Keratinocyte (primary cell): ENCODE results near the gene IRF8. TPM values are rescaled to one million over a fixed set of nuclear protein-coding genes. Genes with fewer than 3 reads are reported as not detected.

Source experiments
- DNase-seq: peaks from one replicate; pipeline ENCODE4 v3.0.0-alpha.2; 2011; ENCODE audit warnings: low read depth, missing footprints, low spot score
- FAIRE-seq: peaks from 2 replicates; lab custom pipeline; 2011; peaks lifted over from hg19 to GRCh38; lab: Jason Lieb, UNC
- H2AFZ ChIP-seq: 2 replicates; pipeline ENCODE4 v1.6.0; 2012; ENCODE audit warnings: low read length, control low read depth, inconsistent platforms; ENCODE audit not compliant: control insufficient read depth
- H3K27ac ChIP-seq: 2 replicates; pipeline ENCODE4 v1.5.1; 2011; ENCODE audit warnings: low read length; ENCODE audit not compliant: control insufficient read depth, insufficient read depth
- H3K27me3 ChIP-seq: 3 replicates; pipeline ENCODE4 v1.6.0; 2011; ENCODE audit warnings: low read length; ENCODE audit not compliant: control insufficient read depth, insufficient read depth; ENCODE audit errors: extremely low read depth
- H3K36me3 ChIP-seq, 2 experiments: 2 replicates in 1 of 2; 3 replicates in 1 of 2; pipeline ENCODE4 v1.5.1; 2011; ENCODE audit warnings: low read length in 2 of 2, mild to moderate bottlenecking in 1 of 2; ENCODE audit not compliant: control insufficient read depth in 2 of 2, insufficient read depth in 2 of 2; ENCODE audit errors: extremely low read depth in 1 of 2
- H3K4me1 ChIP-seq: 3 replicates; pipeline ENCODE4 v1.5.1; 2011; ENCODE audit warnings: low read length; ENCODE audit not compliant: control insufficient read depth, insufficient read depth; ENCODE audit errors: extremely low read depth
- H3K4me2 ChIP-seq: 3 replicates; pipeline ENCODE4 v1.6.0; 2011; ENCODE audit warnings: low read depth, low read length; ENCODE audit not compliant: control insufficient read depth, insufficient read depth; ENCODE audit errors: extremely low read depth
- H3K4me3 ChIP-seq, 3 experiments: fragments of 200-600 bp in 1 of 3; sonication (generic) in 1 of 3; 2 replicates in 2 of 3; 3 replicates in 1 of 3; pipeline ENCODE4 v1.5.1; 2011 to 2016; ENCODE audit warnings: low read length in 3 of 3, mild to moderate bottlenecking in 3 of 3, control low read depth in 2 of 3, inconsistent platforms in 1 of 3, low read depth in 1 of 3, mixed read lengths in 1 of 3, mixed run types in 1 of 3, moderate library complexity in 1 of 3; ENCODE audit not compliant: control insufficient read depth in 2 of 3, insufficient read depth in 2 of 3; ENCODE audit errors: extremely low read depth in 1 of 3
- H3K79me2 ChIP-seq: 2 replicates; pipeline ENCODE4 v1.6.0; 2012; ENCODE audit warnings: low read length; ENCODE audit not compliant: control insufficient read depth, insufficient read depth
- H3K9ac ChIP-seq: 3 replicates; pipeline ENCODE4 v1.6.0; 2011; ENCODE audit warnings: low read length; ENCODE audit not compliant: control insufficient read depth, insufficient read depth; ENCODE audit errors: extremely low read depth
- H3K9me1 ChIP-seq: 3 replicates; pipeline ENCODE4 v1.6.0; 2011; ENCODE audit warnings: low read length; ENCODE audit not compliant: control insufficient read depth, insufficient read depth; ENCODE audit errors: extremely low read depth
- H3K9me3 ChIP-seq: 2 replicates; pipeline ENCODE4 v1.5.1; 2012; ENCODE audit warnings: low read depth, low read length; ENCODE audit not compliant: control insufficient read depth
- H4K20me1 ChIP-seq: 3 replicates; pipeline ENCODE4 v1.6.0; 2011; ENCODE audit warnings: low read length; ENCODE audit not compliant: control insufficient read depth, insufficient read depth; ENCODE audit errors: extremely low read depth
- CTCF ChIP-seq, 3 experiments: IDR thresholded peaks in 1 of 3; conservative IDR thresholded peaks in 1 of 3; optimal IDR thresholded peaks in 1 of 3; 2 replicates in 2 of 3; 3 replicates in 1 of 3; pipeline versions ENCODE3 to v1.5.1; 2011; ENCODE audit warnings: low read length in 3 of 3, mild to moderate bottlenecking in 3 of 3, moderate library complexity in 2 of 3, control low read depth in 1 of 3, inconsistent platforms in 1 of 3; ENCODE audit not compliant: insufficient read depth in 2 of 3; ENCODE audit errors: extremely low read depth in 1 of 3
- EZH2 ChIP-seq: IDR thresholded peaks from one replicate; pipeline ENCODE4 v1.6.1; 2012; ENCODE audit warnings: inconsistent platforms, mild to moderate bottlenecking, low read length, moderate library complexity
- dilution Hi-C: fragments of 300-500 bp; cut with MboI; formaldehyde crosslinking; loops from one replicate; pipeline ENCODE4 v1.7.0; 2020; ENCODE audit warnings: low sequenced_read_pairs; ENCODE audit not compliant: extremely low pct_ligation_motif_present
- polyA plus RNA-seq, 5 experiments: library from polyadenylated mRNA; depleted of rRNA in 3 of 5; stranded (reverse) in 3 of 5; stranded (forward) in 1 of 5; unstranded in 1 of 5; fragments of >200 nt; gene quantifications; 1 replicate in 1 of 5; 2 replicates in 3 of 5; 3 replicates in 1 of 5; pipeline versions ENCODE4 v1.2.1 to v1.2.3, GENCODE V29; 2011 to 2012; ENCODE audit warnings: missing spikeins in 2 of 5, low read depth in 1 of 5, low replicate concordance in 1 of 5

Gene IRF8
- polyA plus RNA-seq, 1 donor (not counting 4 experiments of a cell fraction or from before 2014, with no cell fraction given): not detected

- H3K27ac ChIP-seq: no peak overlapping the region
- H3K4me3 ChIP-seq: no peak overlapping the region
- FAIRE-seq: no peak
- H3K9me3 ChIP-seq: no peaks in the 10 kb centered on the region
- DNase-seq: peak; percentile 30
- no peaks in the 10 kb centered on the region for H3K79me2 ChIP-seq
- no peak overlapping the region for H2AFZ ChIP-seq
- H3K9ac ChIP-seq: no peak overlapping the region
- H3K9me1 ChIP-seq: no peaks in the 10 kb centered on the region
- H3K36me3 ChIP-seq: no peaks in the 10 kb centered on the region
- no peak for TF ChIP-seq CTCF (optimal IDR thresholded peaks at IDR 0.05 in 1 of 3, IDR thresholded peaks at IDR 0.05 in 1 of 3, conservative IDR thresholded peaks at IDR 0.05 in 1 of 3; ENCODE audit: extremely low read depth in 1 of 3, insufficient read depth in 2 of 3, low read length in 3 of 3)
- no peak for TF ChIP-seq EZH2
- dilution Hi-C loops: no loop called here
- no peaks in the 10 kb centered on the region for H4K20me1 ChIP-seq
- H3K4me1 ChIP-seq: peaks cover 13% of the 10 kb centered on the region
- no peak overlapping the region for H3K4me2 ChIP-seq
- H3K27me3 ChIP-seq: peaks cover 22% of the 10 kb centered on the region
Observed at GRCh38 chr16:85891033-85891775, 7.8 kb upstream of the IRF8 start.

GRCh38 chr16:85891776-85892166 lies 7.2 kb upstream of the IRF8 start:
- no peak for FAIRE-seq
- Histone ChIP-seq H3K9me1 (no peaks in the 10 kb centered on the region), H3K4me2 (no peak overlapping the region), H3K79me2 (no peaks in the 10 kb centered on the region), H3K4me3 (no peak overlapping the region), H3K36me3 (no peaks in the 10 kb centered on the region), H3K27me3 (peaks cover 23% of the 10 kb centered on the region), H3K9ac (no peak overlapping the region), H4K20me1 (no peaks in the 10 kb centered on the region), H2AFZ (no peak overlapping the region), H3K9me3 (no peaks in the 10 kb centered on the region), H3K27ac (no peak overlapping the region), H3K4me1 (peaks cover 13% of the 10 kb centered on the region)
- DNase-seq: no peak
- no peak for TF ChIP-seq EZH2
- TF ChIP-seq CTCF (optimal IDR thresholded peaks at IDR 0.05 in 1 of 3, IDR thresholded peaks at IDR 0.05 in 1 of 3, conservative IDR thresholded peaks at IDR 0.05 in 1 of 3; ENCODE audit: extremely low read depth in 1 of 3, insufficient read depth in 2 of 3, low read length in 3 of 3): no peak
- dilution Hi-C loops: no loop called here
